RKO (cell line): Measurements from ENCODE around the gene JAM3.

Source experiments
- DNase-seq: peaks from one replicate; pipeline ENCODE4 v3.0.0-alpha.2; 2016; ENCODE audit warnings: low spot score

Gene JAM3

GRCh38 chr11:134146598-134146997 is 77.7 kb downstream of the JAM3 start:
- no peak for DNase-seq

DNA sequence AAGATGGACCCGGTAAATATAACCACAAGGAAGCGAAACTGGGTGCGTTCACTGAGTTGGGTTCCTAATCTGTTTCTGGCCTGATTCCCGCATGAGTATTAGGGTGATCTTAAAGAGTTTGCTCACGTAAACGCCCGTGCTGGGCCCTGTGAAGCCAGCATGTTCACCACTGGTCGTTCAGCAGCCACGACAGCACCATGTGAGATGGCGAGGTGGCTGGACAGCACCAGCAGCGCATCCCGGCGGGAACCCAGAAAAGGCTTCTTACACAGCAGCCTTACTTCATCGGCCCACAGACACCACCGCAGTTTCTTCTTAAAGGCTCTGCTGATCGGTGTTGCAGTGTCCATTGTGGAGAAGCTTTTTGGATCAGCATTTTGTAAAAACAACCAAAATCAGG is 80.5 kb downstream of the JAM3 start:
- DNase-seq = no peak

DNA sequence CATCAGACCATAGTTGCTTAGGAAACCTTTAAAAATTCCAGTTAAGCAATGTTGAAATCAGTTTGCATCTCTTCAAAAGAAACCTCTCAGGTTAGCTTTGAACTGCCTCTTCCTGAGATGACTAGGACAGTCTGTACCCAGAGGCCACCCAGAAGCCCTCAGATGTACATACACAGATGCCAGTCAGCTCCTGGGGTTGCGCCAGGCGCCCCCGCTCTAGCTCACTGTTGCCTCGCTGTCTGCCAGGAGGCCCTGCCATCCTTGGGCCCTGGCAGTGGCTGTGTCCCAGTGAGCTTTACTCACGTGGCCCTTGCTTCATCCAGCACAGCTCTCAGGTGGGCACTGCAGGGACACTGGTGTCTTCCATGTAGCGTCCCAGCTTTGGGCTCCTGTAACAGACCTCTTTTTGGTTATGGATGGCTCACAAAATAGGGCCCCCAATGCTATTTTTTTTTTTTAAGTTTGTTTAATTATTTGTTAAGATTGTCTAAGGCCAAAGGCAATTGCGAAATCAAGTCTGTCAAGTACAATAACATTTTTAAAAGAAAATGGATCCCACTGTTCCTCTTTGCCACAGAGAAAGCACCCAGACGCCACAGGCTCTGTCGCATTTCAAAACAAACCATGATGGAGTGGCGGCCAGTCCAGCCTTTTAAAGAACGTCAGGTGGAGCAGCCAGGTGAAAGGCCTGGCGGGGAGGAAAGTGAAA is 81.5 kb downstream of the JAM3 start:
- DNase-seq = no peak

DNA sequence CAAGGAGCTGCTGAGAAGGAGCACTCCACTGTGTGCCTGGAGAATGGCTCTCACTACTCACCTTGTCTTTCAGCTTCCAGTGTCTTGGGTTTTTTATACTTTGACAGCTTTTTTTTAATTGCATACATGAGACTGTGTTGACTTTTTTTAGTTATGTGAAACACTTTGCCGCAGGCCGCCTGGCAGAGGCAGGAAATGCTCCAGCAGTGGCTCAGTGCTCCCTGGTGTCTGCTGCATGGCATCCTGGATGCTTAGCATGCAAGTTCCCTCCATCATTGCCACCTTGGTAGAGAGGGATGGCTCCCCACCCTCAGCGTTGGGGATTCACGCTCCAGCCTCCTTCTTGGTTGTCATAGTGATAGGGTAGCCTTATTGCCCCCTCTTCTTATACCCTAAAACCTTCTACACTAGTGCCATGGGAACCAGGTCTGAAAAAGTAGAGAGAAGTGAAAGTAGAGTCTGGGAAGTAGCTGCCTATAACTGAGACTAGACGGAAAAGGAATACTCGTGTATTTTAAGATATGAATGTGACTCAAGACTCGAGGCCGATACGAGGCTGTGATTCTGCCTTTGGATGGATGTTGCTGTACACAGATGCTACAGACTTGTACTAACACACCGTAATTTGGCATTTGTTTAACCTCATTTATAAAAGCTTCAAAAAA is 82.3 kb downstream of the JAM3 start:
- no peak for DNase-seq

DNA sequence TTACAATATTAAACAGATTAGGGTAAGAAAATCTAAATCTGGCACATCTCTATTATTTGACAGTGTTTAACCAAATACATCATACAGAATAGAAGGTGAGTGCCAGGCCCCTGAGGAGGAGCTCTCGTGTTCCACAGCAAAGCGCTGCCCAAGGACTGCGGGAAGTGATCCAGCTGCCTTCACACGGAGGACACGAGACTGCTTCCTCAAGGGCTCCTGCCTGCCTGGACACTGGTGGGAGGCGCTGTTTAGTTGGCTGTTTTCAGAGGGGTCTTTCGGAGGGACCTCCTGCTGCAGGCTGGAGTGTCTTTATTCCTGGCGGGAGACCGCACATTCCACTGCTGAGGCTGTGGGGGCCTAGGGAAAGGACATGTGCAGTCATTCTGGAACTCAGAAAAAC is 83.8 kb downstream of the JAM3 start:
- DNase-seq = no peak

DNA sequence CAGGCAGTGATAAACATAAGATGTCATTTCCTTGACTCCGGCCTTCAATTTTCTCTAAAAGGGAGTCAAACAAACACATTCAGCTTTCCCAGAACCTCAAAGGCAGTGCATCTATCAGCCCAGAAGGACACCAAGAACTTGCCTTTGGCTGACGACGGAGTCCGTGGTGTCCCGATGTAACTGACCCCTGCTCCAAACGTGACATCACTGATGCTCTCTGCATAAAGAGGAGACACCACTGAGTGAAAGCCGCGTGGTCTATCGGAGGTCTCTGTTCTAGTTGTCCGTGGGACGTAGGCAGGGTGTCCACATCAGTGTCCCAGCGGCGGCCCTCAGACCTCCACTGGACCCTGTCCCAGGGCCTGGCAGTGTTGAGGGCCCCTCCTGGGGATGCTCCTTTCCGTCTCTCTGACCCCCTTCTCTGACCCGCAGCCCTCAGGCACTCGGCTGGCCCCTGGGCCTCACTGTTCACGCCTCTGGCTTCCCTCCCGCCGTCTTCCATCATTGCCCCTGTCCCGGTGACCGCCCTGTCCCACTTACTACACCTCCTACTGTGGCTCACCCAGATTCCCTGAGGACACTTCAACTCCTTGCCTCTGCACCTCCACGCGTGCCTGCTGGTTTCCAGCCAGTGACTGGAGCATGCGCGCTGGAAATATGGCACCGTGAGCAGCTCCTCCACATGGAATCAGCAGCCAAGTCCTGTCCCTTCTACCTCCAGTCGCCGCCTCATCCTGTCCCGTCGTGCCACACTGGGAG is 84.5 kb downstream of the JAM3 start:
- no peak for DNase-seq

DNA sequence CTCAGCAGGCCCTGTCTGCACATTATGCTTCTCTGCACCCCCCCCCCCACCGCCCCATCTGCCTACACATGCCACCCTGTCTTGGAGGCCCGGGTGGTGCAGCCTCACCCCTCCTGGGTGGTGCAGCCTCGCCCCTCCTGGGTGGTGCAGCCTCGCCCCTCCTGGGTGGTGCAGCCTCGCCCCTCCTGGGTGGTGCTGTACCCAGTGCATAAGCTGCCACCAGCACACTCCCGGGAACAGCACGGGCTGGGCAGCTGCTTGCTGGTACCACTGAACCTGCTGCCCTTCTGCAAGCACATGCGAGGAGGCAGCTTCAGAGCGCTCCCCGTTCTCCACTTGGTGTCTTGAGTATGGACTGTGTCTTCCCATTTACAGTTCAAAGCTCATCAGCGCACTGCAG is 85.6 kb downstream of the JAM3 start:
- DNase-seq = no peak

DNA sequence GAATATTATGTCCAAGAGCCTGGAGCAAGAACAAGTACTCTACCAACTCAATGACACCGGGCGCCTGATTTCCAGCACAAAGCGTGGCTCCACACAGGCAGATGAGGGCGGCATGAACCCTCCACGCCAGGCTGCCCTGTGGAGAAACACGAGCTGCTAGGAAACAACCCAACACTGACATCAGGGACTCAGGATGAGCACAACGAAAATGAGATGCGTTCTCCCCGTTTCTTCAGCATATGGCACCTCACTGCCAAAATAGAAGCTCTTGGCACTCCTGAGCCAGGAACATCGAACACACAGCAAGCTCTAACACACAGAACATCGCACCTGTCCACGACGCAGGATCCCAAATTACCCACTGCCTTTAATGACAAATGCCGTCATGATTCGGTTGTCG is 86.6 kb downstream of the JAM3 start:
- DNase-seq = no peak

DNA sequence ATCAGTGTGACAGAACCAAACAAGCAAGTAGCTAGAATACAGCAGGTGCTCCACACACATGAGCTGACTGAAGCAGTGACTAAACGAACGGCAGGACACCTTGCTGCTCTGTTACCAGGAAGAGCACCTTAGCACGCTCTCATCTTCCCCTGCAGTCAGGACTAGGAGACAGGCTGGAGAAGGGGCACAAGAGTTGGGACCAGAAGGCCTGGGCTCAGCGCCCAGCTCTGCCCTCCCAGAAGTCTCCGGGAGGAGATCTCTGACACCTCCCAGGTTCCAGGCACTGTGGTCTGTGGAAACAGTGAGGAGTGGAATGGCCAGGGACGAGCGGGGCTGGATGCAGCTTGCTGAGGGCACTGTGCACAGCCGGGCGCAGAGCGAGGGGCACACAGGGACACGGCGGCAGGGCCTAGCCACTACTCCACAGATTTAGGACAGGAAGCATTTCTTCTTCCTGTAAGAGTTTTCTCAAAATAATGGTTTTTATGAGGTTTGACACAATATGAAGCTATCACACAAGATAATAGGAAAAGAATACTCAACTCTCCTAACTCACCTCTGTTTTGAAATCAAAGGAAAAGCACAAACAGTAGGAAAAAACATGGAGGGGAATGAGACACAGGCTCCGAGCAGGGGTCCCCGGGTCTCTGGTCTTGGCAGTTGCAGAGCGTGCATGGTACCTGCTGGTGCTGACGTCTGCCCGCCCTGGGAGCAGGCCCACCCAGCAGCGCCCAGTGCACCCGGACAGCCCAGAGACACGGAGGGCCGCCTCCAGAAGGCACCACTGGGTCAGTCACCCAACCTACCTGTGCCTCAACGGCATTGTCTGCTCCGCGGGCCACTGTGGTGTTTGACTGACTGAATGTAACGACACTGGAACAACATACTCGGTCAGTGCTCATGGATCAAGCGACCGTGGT is 87.3 kb downstream of the JAM3 start:
- no peak for DNase-seq

GRCh38 chr11:134157451-134157850 is 88.6 kb downstream of the JAM3 start:
- DNase-seq = no peak

- DNase-seq = no peak
These were observed 89.2 kb downstream of the JAM3 start for GRCh38 chr11:134158023-134158422.

DNA sequence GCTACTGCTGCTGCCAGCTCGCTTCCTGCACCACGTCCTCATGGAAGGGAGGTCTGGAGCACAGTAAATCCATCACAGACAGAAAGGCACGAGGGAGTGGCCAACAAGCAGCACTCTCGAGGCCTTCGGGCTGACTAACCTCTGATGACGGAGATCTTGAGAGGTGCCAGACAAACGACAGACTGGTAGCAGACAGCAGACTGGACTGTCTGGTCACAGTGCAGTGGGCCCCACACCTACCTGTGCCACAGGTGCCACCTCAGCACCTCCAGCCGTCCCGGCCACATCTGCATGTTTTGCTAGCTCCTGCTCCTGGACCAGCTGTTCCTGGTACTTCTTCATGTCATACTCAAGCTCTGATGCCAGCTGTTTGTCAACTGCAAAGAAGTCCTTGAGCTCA is 90.8 kb downstream of the JAM3 start:
- no peak for DNase-seq

DNA sequence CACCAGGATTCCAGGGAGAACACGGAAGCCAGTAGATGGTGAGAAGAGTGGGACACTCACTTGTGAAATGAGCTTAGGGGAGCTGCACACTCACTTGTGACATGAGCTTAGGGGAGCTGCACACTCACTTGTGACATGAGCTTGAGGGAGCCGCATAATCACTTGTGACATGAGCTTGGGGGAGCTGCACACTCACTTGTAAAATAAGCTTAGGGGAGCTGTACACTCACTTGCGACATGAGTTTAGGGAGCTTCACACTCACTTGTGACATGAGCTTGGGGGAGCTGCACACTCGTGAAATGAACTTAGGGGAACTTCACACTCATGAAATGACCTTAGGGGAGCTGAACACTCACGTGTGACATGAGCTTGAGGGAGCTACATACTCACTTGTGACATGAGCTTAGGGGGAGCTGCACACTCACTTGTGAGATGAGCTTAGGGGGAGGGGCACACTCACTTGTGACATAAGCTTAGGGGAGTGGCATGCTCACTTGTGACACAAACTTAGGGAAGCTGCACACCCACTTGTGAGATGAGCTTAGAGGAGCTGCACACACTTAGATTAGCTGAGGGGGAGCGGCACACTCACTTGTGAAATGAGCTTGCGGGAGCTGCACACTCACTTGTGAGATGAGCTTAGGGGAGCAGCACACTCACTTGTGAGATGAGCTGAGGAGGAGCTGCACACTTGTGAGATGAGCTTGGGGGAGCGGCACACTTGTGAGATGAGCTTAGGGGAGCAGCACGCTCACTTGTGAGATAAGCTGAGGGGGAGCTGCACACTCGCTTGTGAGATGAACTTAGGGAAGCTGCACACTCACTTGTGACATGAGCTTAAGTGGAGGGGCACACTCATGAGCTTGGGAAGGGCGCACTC is 95.9 kb downstream of the JAM3 start:
- no peak for DNase-seq

- DNase-seq = no peak
These were observed 101.5 kb downstream of the JAM3 start for GRCh38 chr11:134170177-134170918.

DNA sequence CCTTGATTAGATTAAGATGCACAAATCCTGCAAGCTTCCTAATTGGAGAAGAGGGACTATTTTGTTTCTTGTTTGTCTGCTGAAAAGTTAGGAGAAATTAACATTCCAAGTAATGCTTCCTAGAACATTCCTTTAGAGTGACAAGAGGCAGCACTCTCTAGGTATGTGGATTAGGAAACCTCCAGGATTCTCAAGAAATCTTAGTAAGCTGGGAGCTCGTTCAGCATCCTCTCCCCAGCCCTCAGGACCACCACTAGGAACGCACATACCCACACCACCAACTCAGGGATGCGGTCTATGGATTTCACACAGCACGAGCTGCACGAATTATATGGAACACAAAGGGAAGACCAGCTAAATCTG is 102.0 kb downstream of the JAM3 start:
- DNase-seq = no peak

GRCh38 chr11:134171951-134172350 is 103.1 kb downstream of the JAM3 start:
- DNase-seq = no peak

DNA sequence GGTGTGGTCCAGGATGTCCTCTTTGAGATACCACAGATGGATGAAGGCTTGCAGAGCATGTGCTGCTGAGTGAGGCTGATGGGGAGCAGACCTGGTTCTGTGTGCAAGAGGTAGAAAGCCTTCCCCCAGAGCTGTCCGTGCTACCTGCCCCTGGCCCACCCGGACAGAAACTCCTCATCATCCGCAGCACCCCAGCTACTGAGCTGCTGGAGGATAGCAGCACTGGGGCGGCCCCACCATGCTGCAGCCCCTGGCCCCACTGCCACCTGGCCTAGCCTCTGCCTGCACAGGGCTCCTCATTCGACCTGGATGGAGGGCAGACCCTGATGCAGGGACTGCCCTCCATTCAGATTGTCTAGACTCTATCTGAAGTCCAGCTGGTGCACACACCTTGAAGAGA is 104.4 kb downstream of the JAM3 start:
- no peak for DNase-seq

GRCh38 chr11:134176284-134176683 is 107.4 kb downstream of the JAM3 start:
- no peak for DNase-seq

- DNase-seq = no peak
These were observed 109.3 kb downstream of the JAM3 start for GRCh38 chr11:134178032-134178674.

DNA sequence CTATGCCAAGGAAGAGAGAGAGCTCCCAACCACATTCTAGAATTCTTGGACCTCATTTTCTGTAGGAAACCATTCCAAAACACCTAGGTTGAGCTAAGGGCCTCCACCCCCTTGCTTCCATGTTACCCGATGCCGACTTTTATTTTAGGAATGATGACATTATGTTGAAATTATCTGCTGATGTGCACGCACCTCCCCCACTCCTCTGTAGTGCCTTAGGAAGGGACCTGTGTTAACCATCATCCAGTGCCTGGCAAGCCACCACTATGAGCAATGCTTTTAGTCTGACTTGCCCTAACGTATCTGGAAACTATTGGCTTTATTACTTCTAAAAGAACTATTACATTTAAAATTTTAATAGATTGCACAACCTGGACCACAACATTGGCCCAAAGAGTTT is 112.8 kb downstream of the JAM3 start:
- DNase-seq = no peak
